Activated naive CD4-positive, alpha-beta T cell treated with anti-CD3 and anti-CD28 coated beads, Interleukin-2, amount 50 U/mL, for 24 hours (primary cell): Measurements from ENCODE around the gene MYO6.

Source experiments
- H3K27ac Mint-ChIP-seq: one replicate; pipeline ENCODE4 v1.8.0; 2021; ENCODE audit warnings: mild to moderate bottlenecking, mixed read lengths
- H3K27me3 Mint-ChIP-seq: one replicate; pipeline ENCODE4 v1.8.0; 2021; ENCODE audit warnings: mixed read lengths
- H3K36me3 Mint-ChIP-seq: one replicate; pipeline ENCODE4 v1.8.0; 2021; ENCODE audit warnings: mixed read lengths
- H3K4me1 Mint-ChIP-seq: one replicate; pipeline ENCODE4 v1.8.0; 2021; ENCODE audit warnings: mixed read lengths
- H3K4me3 Mint-ChIP-seq: one replicate; pipeline ENCODE4 v1.8.0; 2021; ENCODE audit warnings: mild to moderate bottlenecking, mixed read lengths
- H3K9me3 Mint-ChIP-seq: one replicate; pipeline ENCODE4 v1.8.0; 2021; ENCODE audit warnings: mixed read lengths

MYO6 gene

GRCh38 chr6:75933387-75933975 lies 184.4 kb downstream of the MYO6 start:
- no peak overlapping the region for H3K27ac Mint-ChIP-seq

GRCh38 chr6:75934643-75935472 lies 185.8 kb downstream of the MYO6 start:
- H3K9me3 Mint-ChIP-seq: no peaks in the 10 kb centered on the region
- peaks cover 9% of the 10 kb centered on the region for H3K4me1 Mint-ChIP-seq
- H3K27me3 Mint-ChIP-seq: peaks cover 13% of the 10 kb centered on the region
- no peak overlapping the region for H3K27ac Mint-ChIP-seq
- H3K36me3 Mint-ChIP-seq: no peaks in the 10 kb centered on the region
- H3K4me3 Mint-ChIP-seq: peak overlapping the region; percentile 64

More at GRCh38 chr6:75933387-75933975, 184.4 kb downstream of the MYO6 start:
- H3K4me1 Mint-ChIP-seq: peaks cover 9% of the 10 kb centered on the region
- no peaks in the 10 kb centered on the region for H3K36me3 Mint-ChIP-seq
- H3K4me3 Mint-ChIP-seq: no peak overlapping the region
- H3K9me3 Mint-ChIP-seq: no peaks in the 10 kb centered on the region
- H3K27me3 Mint-ChIP-seq: peaks cover 12% of the 10 kb centered on the region

GRCh38 chr6:75935473-75935793 lies 186.4 kb downstream of the MYO6 start:
- Mint-ChIP-seq H3K9me3 (no peaks in the 10 kb centered on the region), H3K4me3 (peak overlapping the region; percentile 64)

GRCh38 chr6:75936682-75937081 lies 187.6 kb downstream of the MYO6 start:
- peaks cover 14% of the 10 kb centered on the region for H3K27me3 Mint-ChIP-seq
- H3K4me3 Mint-ChIP-seq: no peak overlapping the region
- H3K27ac Mint-ChIP-seq: no peak overlapping the region
- H3K4me1 Mint-ChIP-seq: peaks cover 9% of the 10 kb centered on the region
- H3K36me3 Mint-ChIP-seq: no peaks in the 10 kb centered on the region
- H3K9me3 Mint-ChIP-seq: no peaks in the 10 kb centered on the region

More at GRCh38 chr6:75935473-75935793, 186.4 kb downstream of the MYO6 start:
- Mint-ChIP-seq H3K4me1 (peaks cover 9% of the 10 kb centered on the region), H3K27ac (no peak overlapping the region), H3K27me3 (peaks cover 14% of the 10 kb centered on the region), H3K36me3 (no peaks in the 10 kb centered on the region)

GRCh38 chr6:75937846-75938245 lies 188.8 kb downstream of the MYO6 start:
- Mint-ChIP-seq H3K27ac (no peak overlapping the region), H3K9me3 (no peaks in the 10 kb centered on the region), H3K27me3 (peaks cover 14% of the 10 kb centered on the region), H3K4me3 (no peak overlapping the region), H3K4me1 (peaks cover 9% of the 10 kb centered on the region), H3K36me3 (no peaks in the 10 kb centered on the region)

GRCh38 chr6:75940564-75940963 lies 191.5 kb downstream of the MYO6 start:
- Mint-ChIP-seq H3K4me3 (no peak overlapping the region), H3K27me3 (peaks cover 2% of the 10 kb centered on the region), H3K36me3 (no peaks in the 10 kb centered on the region), H3K27ac (no peak overlapping the region), H3K9me3 (no peaks in the 10 kb centered on the region), H3K4me1 (no peaks in the 10 kb centered on the region)

- H3K4me3 Mint-ChIP-seq: no peak overlapping the region
- no peaks in the 10 kb centered on the region for H3K9me3 Mint-ChIP-seq
- no peaks in the 10 kb centered on the region for H3K4me1 Mint-ChIP-seq
- H3K27me3 Mint-ChIP-seq: peaks cover 4% of the 10 kb centered on the region
- no peak overlapping the region for H3K27ac Mint-ChIP-seq
- no peaks in the 10 kb centered on the region for H3K36me3 Mint-ChIP-seq
These were observed 192.5 kb downstream of the MYO6 start for GRCh38 chr6:75941509-75941908.

- Mint-ChIP-seq H3K4me3 (no peak overlapping the region), H3K9me3 (no peaks in the 10 kb centered on the region), H3K4me1 (no peaks in the 10 kb centered on the region)
These were observed 194.3 kb downstream of the MYO6 start for GRCh38 chr6:75943381-75943780.

GRCh38 chr6:75946146-75946831 lies 197.2 kb downstream of the MYO6 start:
- no peaks in the 10 kb centered on the region for H3K36me3 Mint-ChIP-seq
- H3K27me3 Mint-ChIP-seq: peaks cover 7% of the 10 kb centered on the region
- no peaks in the 10 kb centered on the region for H3K4me1 Mint-ChIP-seq

More at GRCh38 chr6:75943381-75943780, 194.3 kb downstream of the MYO6 start:
- Mint-ChIP-seq H3K27ac (no peak overlapping the region), H3K27me3 (peaks cover 8% of the 10 kb centered on the region), H3K36me3 (no peaks in the 10 kb centered on the region)

GRCh38 chr6:75947935-75948334 lies 198.9 kb downstream of the MYO6 start:
- Mint-ChIP-seq H3K4me1 (no peaks in the 10 kb centered on the region), H3K27me3 (peaks cover 7% of the 10 kb centered on the region), H3K4me3 (no peak overlapping the region), H3K27ac (no peak overlapping the region), H3K9me3 (no peaks in the 10 kb centered on the region), H3K36me3 (no peaks in the 10 kb centered on the region)

More at GRCh38 chr6:75946146-75946831, 197.2 kb downstream of the MYO6 start:
- Mint-ChIP-seq H3K27ac (no peak overlapping the region), H3K9me3 (no peaks in the 10 kb centered on the region), H3K4me3 (no peak overlapping the region)

GRCh38 chr6:75952128-75952527 lies 203.1 kb downstream of the MYO6 start:
- Mint-ChIP-seq H3K27me3 (peaks cover 6% of the 10 kb centered on the region), H3K36me3 (no peaks in the 10 kb centered on the region), H3K27ac (no peak overlapping the region), H3K4me1 (no peaks in the 10 kb centered on the region), H3K4me3 (no peak overlapping the region), H3K9me3 (no peaks in the 10 kb centered on the region)

- Mint-ChIP-seq H3K4me3 (no peak overlapping the region), H3K9me3 (no peaks in the 10 kb centered on the region), H3K27me3 (peaks cover 1% of the 10 kb centered on the region), H3K27ac (no peak overlapping the region), H3K36me3 (no peaks in the 10 kb centered on the region), H3K4me1 (no peaks in the 10 kb centered on the region)
These were observed 214.5 kb downstream of the MYO6 start for GRCh38 chr6:75963569-75963968.

GRCh38 chr6:75968143-75968542 lies 219.1 kb downstream of the MYO6 start:
- Mint-ChIP-seq H3K4me1 (no peaks in the 10 kb centered on the region), H3K27ac (no peak overlapping the region), H3K9me3 (peaks cover 5% of the 10 kb centered on the region), H3K4me3 (no peak overlapping the region), H3K36me3 (no peaks in the 10 kb centered on the region), H3K27me3 (peaks cover 4% of the 10 kb centered on the region)
